Stimulated activated CD4-positive, alpha-beta T cell treated with anti-CD3 and anti-CD28 coated beads, TNF-alpha, amount 100 ng/mL, for 1 hour (primary cell): Measurements from ENCODE around the gene C16orf78.
A peak's percentile ranks its signal among the peaks of the same experiment; 100 is the strongest.

Experiments
- DNase-seq, 3 donors: peaks; one replicate each; pipeline ENCODE4 v3.0.0-alpha.2; 2020; ENCODE audit warnings: low read depth in 3 of 3, low spot score in 1 of 3

The C16orf78 gene

DNA sequence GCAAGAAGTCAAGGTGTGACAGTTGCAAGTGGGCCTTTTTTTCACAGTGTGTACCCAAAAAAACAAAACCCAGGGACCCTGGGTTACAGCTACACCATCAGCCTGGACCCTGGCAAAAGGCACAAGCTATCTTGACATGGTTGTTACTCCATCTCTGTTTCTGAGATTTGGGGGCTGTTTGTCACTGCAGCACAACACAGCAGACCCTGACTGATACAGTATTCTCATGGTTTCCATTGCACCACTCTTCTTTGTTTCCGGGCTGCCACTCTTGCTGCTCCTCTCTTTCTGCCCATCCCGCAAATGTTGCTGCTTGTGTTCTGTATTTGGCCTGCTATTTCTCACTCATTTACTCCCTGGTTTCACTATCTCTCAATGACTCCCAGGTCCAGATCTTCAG is 55.2 kb downstream of the C16orf78 start:
- DNase-seq = no peak

DNA sequence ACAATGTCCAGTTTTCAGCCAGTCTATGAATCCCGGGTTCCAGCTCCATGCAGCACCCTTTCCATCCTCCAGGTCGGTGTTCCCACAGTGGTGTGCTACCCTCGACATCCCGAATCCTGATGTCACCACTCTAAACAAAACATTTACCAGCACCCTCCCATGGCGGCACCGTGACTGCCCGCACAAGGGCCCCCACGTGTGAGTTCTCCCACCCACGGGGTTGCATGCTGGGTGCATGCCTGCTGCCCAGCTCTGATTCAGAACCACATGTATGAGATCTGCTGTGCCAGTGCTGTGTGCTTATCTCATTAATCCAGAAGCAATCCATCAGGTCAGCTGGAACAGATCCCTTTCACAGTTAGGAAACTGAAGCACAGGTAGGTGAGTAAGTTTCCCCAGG is 57.4 kb downstream of the C16orf78 start:
- DNase-seq = no peak

DNA sequence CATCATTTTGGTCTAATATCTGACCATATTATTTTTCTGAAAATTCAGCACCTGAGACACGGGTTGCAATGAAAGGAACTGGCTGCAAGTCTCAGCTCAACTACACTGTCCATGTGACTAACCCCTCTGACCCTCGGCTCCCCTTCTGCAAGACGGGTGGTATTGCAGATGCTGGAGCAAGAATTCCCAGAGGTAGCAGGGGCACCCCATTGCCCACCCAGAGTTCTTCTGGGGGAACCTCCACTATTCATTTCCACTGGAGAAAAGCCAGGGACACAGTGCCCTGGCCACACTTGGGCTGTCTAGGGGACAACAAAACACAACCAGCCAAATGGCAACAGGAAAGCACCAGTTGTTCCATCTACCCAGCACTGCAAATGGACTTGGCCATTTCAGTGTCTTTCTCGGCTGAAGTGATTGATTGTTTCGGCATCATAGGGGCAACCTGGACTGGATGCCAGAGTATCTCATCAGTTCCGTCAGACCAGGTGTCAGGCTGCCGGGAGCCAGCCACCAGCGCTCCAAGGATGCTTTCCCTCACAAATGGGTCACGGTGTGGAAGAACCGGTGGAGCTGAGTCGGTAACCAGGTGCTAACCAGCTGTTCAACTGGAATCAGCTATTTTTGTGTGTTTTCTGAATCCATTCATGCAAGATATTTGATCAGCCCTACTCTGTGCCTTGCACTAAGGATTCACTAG is 58.1 kb downstream of the C16orf78 start:
- DNase-seq = no peak

- no peak for DNase-seq
These were observed 61.1 kb downstream of the C16orf78 start for GRCh38 chr16:49434733-49435132.

DNA sequence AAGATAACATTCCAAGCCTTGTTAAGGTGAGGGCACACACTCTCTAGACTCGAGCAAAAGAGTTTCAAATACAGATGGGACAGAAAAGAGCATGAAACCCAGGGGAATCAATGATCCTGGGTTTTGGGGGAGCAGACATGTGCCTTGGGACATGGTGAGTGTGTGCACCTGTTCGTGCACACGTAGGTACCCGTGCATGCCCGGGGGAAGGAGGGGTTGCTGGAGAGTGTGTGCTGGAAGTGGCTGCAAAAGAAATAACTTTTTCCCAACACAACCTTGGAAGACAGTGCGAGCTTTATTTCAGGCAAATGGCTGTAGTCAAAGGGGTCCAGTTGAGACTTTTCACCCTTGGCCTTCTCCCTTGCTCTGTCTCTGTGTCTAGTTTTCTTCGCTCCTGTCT is 62.6 kb downstream of the C16orf78 start:
- DNase-seq = no peak

DNA sequence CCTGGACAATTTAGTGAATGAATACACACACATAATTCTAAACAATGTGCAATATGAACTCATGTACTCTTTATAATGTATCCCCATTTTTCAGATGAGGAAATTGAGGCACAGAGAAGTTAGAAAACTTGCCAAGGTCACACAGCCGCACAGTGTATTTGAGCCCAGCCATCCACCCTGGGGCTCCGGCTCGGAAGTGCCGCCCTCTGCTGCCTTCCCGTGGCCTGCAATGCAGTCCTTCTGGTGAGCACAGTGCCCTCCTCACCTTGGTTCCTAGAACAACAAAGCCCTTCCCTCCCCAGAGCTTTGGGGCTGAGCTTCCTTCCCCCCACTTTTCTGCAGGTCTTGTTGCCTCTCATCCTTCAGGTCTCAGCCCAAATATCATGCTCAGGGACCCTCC is 63.7 kb downstream of the C16orf78 start:
- DNase-seq = no peak

GRCh38 chr16:49439050-49439449 is 65.4 kb downstream of the C16orf78 start:
- DNase-seq = no peak

- DNase-seq = no peak
These were observed 66.1 kb downstream of the C16orf78 start for GRCh38 chr16:49439676-49440075.

DNA sequence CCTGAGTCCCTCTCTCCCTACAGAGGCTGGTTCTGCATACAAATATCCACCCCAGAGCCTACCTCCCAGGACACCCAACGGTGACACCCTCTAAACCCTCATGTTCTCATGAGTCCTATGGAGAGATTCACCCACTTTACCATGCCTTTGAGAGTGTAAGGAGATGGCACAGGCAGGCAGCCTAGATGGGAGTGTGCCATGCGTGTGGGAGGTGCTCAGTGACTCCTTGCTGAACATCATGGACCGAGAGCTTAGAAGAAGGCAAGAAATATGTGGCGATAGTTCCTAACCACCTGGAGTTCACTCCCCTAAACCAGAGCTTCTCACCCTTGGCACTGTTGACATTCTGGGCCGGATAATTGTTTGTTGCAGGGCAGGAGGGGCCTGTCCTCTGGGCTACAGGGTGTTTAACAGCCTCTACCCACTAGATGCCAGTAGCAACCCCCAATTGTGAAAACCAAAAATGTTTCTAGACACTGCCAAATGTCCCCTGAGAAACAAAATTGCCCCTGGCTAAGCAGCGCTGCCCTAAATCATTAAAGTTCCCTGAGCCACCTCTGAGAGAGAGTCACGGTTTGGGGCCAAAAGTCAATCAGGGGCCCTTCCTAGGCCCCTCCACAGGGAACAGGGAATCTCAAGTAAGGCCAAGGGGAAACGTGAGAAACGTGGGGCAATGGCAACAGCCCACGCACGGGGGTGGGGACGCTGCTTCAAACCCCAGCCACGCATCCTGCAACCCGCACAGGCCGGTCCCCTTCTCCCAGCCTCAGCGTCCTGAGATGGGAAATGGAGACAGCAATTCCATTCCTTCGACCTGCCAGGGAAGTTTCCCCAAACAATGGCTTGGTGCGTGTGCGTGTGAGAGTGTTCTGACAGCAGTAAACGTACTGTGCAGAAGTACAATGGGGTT is 66.8 kb downstream of the C16orf78 start:
- no peak for DNase-seq

GRCh38 chr16:49441366-49441780 is 67.8 kb downstream of the C16orf78 start:
- peak; percentile 24 to 54 (median 34) for DNase-seq

GRCh38 chr16:49442805-49443204 is 69.2 kb downstream of the C16orf78 start:
- no peak for DNase-seq

GRCh38 chr16:49443576-49443975 is 70.0 kb downstream of the C16orf78 start:
- no peak for DNase-seq

DNA sequence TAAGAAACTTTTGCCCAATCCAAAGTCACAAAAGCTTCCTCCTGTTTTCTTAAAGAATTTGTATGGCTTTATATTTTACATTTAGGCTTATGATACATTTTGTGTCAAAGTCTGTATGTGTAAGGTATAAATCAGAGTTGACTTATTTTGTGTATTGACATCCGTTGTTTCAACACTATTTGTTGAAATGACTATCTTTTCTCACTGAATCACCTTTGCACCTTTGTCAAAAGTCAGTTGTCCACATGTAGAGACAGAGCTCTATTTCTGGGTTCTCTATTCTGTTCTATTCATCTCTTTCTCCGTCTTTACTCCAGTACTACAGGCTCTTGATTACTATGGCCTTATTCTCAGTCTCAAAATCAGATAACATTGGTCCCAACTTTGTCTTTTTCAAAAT is 73.2 kb downstream of the C16orf78 start:
- no peak for DNase-seq
